Mesothelial cell of epicardium (in vitro differentiated cells): ENCODE results near the gene SHROOM3. TPM values are rescaled to one million over a fixed set of nuclear protein-coding genes. Genes with fewer than 3 reads are reported as not detected.
"Not testable (repeated sequence)": the region's sequence is repeated elsewhere in the genome, so short reads cannot be mapped to it uniquely, and the experiment has no call there.

Experiments
- DNase-seq, 2 experiments: peaks; one replicate each; pipeline ENCODE4 v3.0.0; 2021; ENCODE audit warnings: low spot score in 2 of 2; ENCODE audit not compliant: unreplicated experiment in 2 of 2
- H3K27ac Mint-ChIP-seq: 2 replicates; pipeline ENCODE4 v1.8.0; 2021; ENCODE audit warnings: mixed read lengths
- H3K27me3 Mint-ChIP-seq: 2 replicates; pipeline ENCODE4 v1.8.0; 2021; ENCODE audit warnings: low read depth, mixed read lengths
- H3K36me3 Mint-ChIP-seq: 2 replicates; pipeline ENCODE4 v1.8.0; 2021; ENCODE audit warnings: mixed read lengths
- H3K4me1 Mint-ChIP-seq: 2 replicates; pipeline ENCODE4 v1.8.0; 2021; ENCODE audit warnings: mixed read lengths
- H3K4me3 Mint-ChIP-seq: 2 replicates; pipeline ENCODE4 v1.8.0; 2021; ENCODE audit warnings: mild to moderate bottlenecking, moderate library complexity, mixed read lengths
- H3K9me3 Mint-ChIP-seq: 2 replicates; pipeline ENCODE4 v1.8.0; 2021; ENCODE audit warnings: mixed read lengths
- total RNA-seq: library from RNA; stranded (reverse); gene quantifications from 3 replicates; pipeline ENCODE4 v1.2.1, GENCODE V29; 2021
- TF ChIP-seq, protein P1 (sequence below): fragments of 200-600 bp; sonication (generic); IDR thresholded peaks from one replicate; pipeline ENCODE4 v1.5.0; 2021; ENCODE audit warnings: antibody characterized with exemption; ENCODE audit not compliant: unreplicated experiment

SHROOM3 gene
- total RNA-seq, 1 donor from 2014 or later = 62.7 TPM

GRCh38 chr4:76605099-76605563, 170.1 kb downstream of the SHROOM3 start:
- DNase-seq = no peak
- Mint-ChIP-seq H3K4me1 (peaks cover 67% of the 10 kb centered on the region), H3K36me3 (no peaks in the 10 kb centered on the region), H3K27ac (peak overlapping the region; percentile 83), H3K9me3 (no peaks in the 10 kb centered on the region), H3K27me3 (no peaks in the 10 kb centered on the region), H3K4me3 (no peak overlapping the region)
- TF ChIP-seq, protein P1, sequence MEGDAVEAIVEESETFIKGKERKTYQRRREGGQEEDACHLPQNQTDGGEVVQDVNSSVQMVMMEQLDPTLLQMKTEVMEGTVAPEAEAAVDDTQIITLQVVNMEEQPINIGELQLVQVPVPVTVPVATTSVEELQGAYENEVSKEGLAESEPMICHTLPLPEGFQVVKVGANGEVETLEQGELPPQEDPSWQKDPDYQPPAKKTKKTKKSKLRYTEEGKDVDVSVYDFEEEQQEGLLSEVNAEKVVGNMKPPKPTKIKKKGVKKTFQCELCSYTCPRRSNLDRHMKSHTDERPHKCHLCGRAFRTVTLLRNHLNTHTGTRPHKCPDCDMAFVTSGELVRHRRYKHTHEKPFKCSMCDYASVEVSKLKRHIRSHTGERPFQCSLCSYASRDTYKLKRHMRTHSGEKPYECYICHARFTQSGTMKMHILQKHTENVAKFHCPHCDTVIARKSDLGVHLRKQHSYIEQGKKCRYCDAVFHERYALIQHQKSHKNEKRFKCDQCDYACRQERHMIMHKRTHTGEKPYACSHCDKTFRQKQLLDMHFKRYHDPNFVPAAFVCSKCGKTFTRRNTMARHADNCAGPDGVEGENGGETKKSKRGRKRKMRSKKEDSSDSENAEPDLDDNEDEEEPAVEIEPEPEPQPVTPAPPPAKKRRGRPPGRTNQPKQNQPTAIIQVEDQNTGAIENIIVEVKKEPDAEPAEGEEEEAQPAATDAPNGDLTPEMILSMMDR = no peak

GRCh38 chr4:76606645-76607265, 171.7 kb downstream of the SHROOM3 start:
- Mint-ChIP-seq H3K27ac (peak overlapping the region; percentile 93), H3K4me3 (no peak overlapping the region), H3K27me3 (no peaks in the 10 kb centered on the region), H3K4me1 (peaks cover 72% of the 10 kb centered on the region), H3K9me3 (no peaks in the 10 kb centered on the region), H3K36me3 (no peaks in the 10 kb centered on the region)
- peak in 1 of 2 experiments; percentile 49 for DNase-seq
- TF ChIP-seq, protein P1 = no peak

GRCh38 chr4:76607266-76607799, 172.3 kb downstream of the SHROOM3 start:
- Mint-ChIP-seq H3K36me3 (no peaks in the 10 kb centered on the region), H3K27me3 (no peaks in the 10 kb centered on the region), H3K4me1 (peaks cover 74% of the 10 kb centered on the region), H3K27ac (peak overlapping the region; percentile 93), H3K4me3 (no peak overlapping the region), H3K9me3 (no peaks in the 10 kb centered on the region)
- TF ChIP-seq, protein P1 = no peak
- DNase-seq = no peak

DNA sequence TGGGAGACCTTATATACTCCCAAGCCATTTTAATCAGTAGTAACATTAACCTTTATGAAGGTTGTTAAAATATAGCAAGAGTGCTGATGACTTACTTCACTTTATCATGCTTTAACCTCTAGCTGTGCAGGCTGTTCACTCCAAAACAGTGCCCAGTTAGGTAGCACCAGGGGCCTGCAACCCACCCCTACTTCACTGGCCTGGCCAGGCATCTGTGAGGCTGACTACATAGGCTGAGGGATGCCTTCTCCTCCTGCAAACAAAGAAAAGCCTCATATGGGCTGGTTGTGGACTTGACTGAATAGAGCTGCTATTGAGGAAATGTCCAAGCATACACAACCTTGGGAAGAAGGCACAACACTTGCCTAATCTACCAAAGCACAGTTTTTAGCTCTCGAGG, 172.8 kb downstream of the SHROOM3 start:
- TF ChIP-seq, protein P1 = no peak
- Mint-ChIP-seq H3K27me3 (no peaks in the 10 kb centered on the region), H3K27ac (peak overlapping the region; percentile 93), H3K9me3 (no peaks in the 10 kb centered on the region), H3K36me3 (no peaks in the 10 kb centered on the region), H3K4me3 (no peak overlapping the region), H3K4me1 (peaks cover 73% of the 10 kb centered on the region)
- DNase-seq = no peak

- not testable (repeated sequence) for H3K36me3 Mint-ChIP-seq, DNase-seq, H3K9me3 Mint-ChIP-seq, H3K27me3 Mint-ChIP-seq, H3K4me3 Mint-ChIP-seq
- Mint-ChIP-seq H3K4me1 (peaks cover 73% of the 10 kb centered on the region), H3K27ac (peak overlapping the region; percentile 93)
Observed at GRCh38 chr4:76608549-76608948, 173.5 kb downstream of the SHROOM3 start.

DNA sequence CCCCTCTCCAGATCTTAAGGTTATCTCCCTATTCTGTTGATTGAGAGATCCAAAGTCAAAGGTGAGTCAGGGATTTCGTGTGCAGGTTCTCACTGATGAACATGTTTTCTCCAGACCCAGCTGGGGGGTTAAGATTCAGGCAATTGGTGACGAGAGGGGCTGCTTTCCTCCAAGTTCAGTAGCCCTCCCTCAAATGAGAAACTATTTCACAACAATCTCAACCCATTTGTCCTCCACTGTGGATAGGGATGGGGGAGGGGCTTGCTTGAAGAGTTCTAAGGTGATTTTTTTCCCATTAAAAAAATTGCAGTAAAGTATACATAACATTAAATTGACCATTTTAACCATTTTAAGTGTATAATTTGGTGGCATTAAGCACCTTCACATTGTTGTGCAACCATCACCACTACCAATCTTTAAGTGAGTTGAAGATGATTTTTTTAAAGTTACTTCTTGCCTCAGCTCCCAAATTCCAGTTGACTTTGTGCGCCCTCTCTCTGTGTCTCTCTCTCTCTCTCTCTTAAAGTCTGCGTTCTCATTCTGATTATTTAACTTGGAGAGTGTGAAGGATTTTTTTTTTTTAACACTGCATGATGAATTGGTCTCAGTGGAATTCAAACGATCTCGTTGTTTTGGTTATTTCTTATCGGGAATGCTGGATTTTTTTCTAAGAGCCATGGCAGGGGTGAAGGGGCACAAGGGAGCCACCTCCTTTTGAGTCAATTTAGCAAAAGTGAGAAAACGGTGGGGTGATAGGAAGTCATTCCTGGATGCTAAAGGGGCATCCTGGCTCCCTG, 175.9 kb downstream of the SHROOM3 start:
- H3K36me3 Mint-ChIP-seq = no peaks in the 10 kb centered on the region
- H3K4me1 Mint-ChIP-seq = peaks cover 72% of the 10 kb centered on the region
- DNase-seq = no peak
- H3K27me3 Mint-ChIP-seq = no peaks in the 10 kb centered on the region
- peak overlapping the region; percentile 91 for H3K27ac Mint-ChIP-seq
- TF ChIP-seq, protein P1 = no peak
- no peaks in the 10 kb centered on the region for H3K9me3 Mint-ChIP-seq
- no peak overlapping the region for H3K4me3 Mint-ChIP-seq
